HL-60 (cell line): ENCODE data around the gene ZFYVE9.

Experiments used
- GABPA ChIP-seq: IDR thresholded peaks from 2 replicates; pipeline ENCODE4 v1.6.1; 2012; ENCODE audit warnings: low read depth
- POLR2AphosphoS5 ChIP-seq: IDR thresholded peaks from 2 replicates; pipeline ENCODE4 v1.6.1; 2012; ENCODE audit warnings: low read depth
- SPI1 ChIP-seq: IDR thresholded peaks from 2 replicates; pipeline ENCODE4 v1.6.1; 2012; ENCODE audit warnings: low read depth, mild to moderate bottlenecking, borderline replicate concordance
- TF ChIP-seq, protein P1 (sequence below): IDR thresholded peaks from one replicate; pipeline ENCODE4 v1.5.1; 2011; ENCODE audit warnings: low read length, control low read depth, inconsistent platforms; ENCODE audit not compliant: insufficient read depth
- TF ChIP-seq, protein P2 (sequence below): IDR thresholded peaks from 2 replicates; pipeline ENCODE4 v1.6.1; 2012; ENCODE audit warnings: low read depth; ENCODE audit not compliant: insufficient replicate concordance

DNA sequence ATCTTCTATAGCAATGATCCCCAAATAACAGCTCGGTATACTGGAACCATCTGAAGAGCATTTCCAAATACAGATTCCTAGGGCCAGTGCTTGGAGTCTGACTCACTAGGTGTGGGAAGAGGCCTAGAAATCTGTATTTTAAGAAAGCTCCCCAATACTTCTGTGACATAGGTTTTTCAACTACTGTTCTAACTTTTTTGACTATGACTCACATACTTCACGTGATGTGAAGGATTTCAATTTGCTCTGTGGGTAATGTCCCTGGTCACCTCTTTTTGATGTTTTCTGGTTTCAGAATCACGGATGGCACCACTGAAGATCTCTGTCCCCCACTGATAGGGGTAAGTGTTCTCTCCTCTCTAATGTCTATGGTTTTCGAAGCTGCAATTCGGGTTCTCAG, 251.3 kb downstream of the ZFYVE9 start:
- TF ChIP-seq, protein P1, sequence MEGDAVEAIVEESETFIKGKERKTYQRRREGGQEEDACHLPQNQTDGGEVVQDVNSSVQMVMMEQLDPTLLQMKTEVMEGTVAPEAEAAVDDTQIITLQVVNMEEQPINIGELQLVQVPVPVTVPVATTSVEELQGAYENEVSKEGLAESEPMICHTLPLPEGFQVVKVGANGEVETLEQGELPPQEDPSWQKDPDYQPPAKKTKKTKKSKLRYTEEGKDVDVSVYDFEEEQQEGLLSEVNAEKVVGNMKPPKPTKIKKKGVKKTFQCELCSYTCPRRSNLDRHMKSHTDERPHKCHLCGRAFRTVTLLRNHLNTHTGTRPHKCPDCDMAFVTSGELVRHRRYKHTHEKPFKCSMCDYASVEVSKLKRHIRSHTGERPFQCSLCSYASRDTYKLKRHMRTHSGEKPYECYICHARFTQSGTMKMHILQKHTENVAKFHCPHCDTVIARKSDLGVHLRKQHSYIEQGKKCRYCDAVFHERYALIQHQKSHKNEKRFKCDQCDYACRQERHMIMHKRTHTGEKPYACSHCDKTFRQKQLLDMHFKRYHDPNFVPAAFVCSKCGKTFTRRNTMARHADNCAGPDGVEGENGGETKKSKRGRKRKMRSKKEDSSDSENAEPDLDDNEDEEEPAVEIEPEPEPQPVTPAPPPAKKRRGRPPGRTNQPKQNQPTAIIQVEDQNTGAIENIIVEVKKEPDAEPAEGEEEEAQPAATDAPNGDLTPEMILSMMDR: no peak
- TF ChIP-seq GABPA (no peak), POLR2AphosphoS5 (no peak), SPI1 (no peak)
- TF ChIP-seq, protein P2, sequence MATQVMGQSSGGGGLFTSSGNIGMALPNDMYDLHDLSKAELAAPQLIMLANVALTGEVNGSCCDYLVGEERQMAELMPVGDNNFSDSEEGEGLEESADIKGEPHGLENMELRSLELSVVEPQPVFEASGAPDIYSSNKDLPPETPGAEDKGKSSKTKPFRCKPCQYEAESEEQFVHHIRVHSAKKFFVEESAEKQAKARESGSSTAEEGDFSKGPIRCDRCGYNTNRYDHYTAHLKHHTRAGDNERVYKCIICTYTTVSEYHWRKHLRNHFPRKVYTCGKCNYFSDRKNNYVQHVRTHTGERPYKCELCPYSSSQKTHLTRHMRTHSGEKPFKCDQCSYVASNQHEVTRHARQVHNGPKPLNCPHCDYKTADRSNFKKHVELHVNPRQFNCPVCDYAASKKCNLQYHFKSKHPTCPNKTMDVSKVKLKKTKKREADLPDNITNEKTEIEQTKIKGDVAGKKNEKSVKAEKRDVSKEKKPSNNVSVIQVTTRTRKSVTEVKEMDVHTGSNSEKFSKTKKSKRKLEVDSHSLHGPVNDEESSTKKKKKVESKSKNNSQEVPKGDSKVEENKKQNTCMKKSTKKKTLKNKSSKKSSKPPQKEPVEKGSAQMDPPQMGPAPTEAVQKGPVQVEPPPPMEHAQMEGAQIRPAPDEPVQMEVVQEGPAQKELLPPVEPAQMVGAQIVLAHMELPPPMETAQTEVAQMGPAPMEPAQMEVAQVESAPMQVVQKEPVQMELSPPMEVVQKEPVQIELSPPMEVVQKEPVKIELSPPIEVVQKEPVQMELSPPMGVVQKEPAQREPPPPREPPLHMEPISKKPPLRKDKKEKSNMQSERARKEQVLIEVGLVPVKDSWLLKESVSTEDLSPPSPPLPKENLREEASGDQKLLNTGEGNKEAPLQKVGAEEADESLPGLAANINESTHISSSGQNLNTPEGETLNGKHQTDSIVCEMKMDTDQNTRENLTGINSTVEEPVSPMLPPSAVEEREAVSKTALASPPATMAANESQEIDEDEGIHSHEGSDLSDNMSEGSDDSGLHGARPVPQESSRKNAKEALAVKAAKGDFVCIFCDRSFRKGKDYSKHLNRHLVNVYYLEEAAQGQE: no peak
